ENCODE data around the gene KCNMB2.

The KCNMB2 gene

DNA sequence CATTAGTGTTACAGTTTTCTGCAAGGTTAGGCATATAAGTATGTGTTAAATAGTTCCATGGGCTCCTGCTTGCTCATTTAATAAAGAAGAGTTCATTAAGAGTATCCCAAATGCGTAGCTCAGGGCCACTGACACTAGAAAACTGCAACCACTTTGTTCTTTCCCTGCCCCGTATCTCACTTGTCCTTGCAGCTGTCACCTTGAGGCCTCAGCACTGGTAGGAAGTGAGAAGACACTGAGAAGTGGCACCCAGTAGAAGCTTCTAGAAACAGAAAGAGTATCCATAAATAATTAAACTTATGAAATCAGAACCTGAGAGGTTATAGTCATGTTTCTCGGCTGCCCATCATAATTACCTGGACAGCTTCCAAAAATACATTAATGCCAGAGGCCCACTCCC lies 266.0 kb downstream of the KCNMB2 start:
- Mint-ChIP-seq H3K4me3 (no peak overlapping the region), H3K9me3 (peaks cover 0 to 20% of the 10 kb centered on the region in 2 donors), H3K27me3 (no peaks in the 10 kb centered on the region), H3K27ac (no peak overlapping the region), H3K4me1 (no peaks in the 10 kb centered on the region)
- no peak for DNase-seq
- no peak for ATAC-seq

DNA sequence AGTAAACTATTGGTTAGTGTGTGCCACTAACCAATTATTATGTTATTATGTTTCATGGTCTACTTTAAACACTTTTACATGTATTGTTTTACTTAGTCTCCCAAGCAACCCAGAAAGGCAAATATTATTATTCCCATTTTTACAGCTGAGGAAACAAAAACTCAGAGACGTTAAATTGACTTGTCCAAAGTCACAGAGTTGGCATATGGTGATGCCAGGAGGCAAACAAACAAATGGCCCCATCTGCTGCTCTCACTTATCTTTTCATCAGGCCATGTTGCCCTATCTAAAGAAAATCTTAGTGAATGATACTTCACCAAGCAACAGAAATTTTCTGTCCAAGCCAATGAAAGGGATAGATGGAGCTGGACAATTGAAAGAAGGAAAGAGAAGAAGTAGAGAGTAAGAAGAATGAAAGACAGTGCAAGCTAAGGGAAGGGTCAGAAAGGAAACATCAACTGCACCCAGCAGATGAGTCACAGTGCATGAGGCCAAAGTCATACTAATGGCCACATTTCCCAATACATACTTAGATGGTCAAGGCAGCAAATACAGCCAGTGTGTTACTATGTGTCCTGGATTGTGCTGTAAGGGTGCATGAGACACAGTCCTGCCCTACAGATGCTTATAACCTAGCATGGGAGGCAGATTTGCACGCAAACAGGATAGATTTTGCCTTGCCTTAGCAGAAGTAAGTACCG lies 266.9 kb downstream of the KCNMB2 start:
- Mint-ChIP-seq H3K4me1 (no peaks in the 10 kb centered on the region), H3K4me3 (no peak overlapping the region), H3K9me3 (peaks cover 0 to 17% of the 10 kb centered on the region in 2 donors), H3K27me3 (no peaks in the 10 kb centered on the region), H3K27ac (no peak overlapping the region)
- no peak for DNase-seq
- ATAC-seq: peak; percentile 23

GRCh38 chr3:178804606-178805005 lies 268.4 kb downstream of the KCNMB2 start:
- no peak for ATAC-seq
- no peak for DNase-seq
- Mint-ChIP-seq H3K9me3 (peaks cover 0 to 4% of the 10 kb centered on the region in 2 donors), H3K4me1 (no peaks in the 10 kb centered on the region), H3K27me3 (no peaks in the 10 kb centered on the region), H3K4me3 (no peak overlapping the region), H3K27ac (no peak overlapping the region)

DNA sequence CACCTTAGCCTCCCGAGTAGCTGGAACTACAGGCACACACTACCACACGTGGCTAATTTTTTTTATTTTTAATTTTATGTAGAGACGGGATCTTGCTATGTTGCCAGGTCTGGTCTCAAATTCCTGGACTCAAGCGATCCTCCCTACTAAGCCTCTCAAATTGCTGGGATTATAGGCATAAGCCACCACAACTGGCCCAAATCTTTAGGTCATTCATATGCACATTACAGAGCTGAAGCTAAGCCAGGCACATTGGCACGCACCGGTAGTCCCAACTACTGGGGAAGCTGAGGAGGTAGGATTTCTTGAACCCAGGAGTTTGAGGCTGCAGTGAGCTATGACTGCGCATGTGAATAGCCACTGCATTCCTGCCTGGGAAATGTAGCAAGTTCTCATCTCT lies 269.5 kb downstream of the KCNMB2 start:
- no peaks in the 10 kb centered on the region for H3K4me1 Mint-ChIP-seq
- no peaks in the 10 kb centered on the region for H3K9me3 Mint-ChIP-seq
- DNase-seq (no peak), ATAC-seq (no peak)
- H3K27me3 Mint-ChIP-seq: no peaks in the 10 kb centered on the region
- no peak overlapping the region for H3K4me3 Mint-ChIP-seq
- H3K27ac Mint-ChIP-seq: no peak overlapping the region

DNA sequence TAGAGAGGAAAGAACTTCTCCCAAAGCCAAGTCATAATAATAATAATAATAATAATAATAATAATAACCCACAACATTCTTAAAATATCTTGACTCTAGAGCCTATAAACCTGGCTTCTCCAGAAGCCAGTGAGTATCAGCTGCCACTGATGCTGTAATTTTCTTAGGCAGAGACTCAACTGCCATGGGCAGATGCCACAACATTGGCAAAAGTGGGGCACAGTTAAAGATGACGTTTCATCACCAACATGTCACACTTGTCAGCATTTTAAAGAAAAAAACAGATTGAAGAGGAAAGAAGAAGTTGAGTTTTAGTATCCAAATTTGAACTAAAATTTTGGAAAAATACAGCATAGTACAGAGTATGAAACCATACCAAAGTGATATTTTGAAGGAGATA lies 270.4 kb downstream of the KCNMB2 start:
- no peaks in the 10 kb centered on the region for H3K9me3 Mint-ChIP-seq
- H3K4me1 Mint-ChIP-seq: no peaks in the 10 kb centered on the region
- no peak overlapping the region for H3K4me3 Mint-ChIP-seq
- H3K27ac Mint-ChIP-seq: no peak overlapping the region
- DNase-seq (no peak), ATAC-seq (no peak)
- no peaks in the 10 kb centered on the region for H3K27me3 Mint-ChIP-seq

GRCh38 chr3:178807694-178808093 lies 271.5 kb downstream of the KCNMB2 start:
- Mint-ChIP-seq H3K27ac (no peak overlapping the region), H3K4me3 (no peak overlapping the region), H3K9me3 (no peaks in the 10 kb centered on the region), H3K27me3 (no peaks in the 10 kb centered on the region), H3K4me1 (no peaks in the 10 kb centered on the region)
- no peak for ATAC-seq
- no peak for DNase-seq

- Mint-ChIP-seq H3K4me1 (no peaks in the 10 kb centered on the region), H3K4me3 (no peak overlapping the region), H3K27ac (no peak overlapping the region), H3K9me3 (no peaks in the 10 kb centered on the region), H3K27me3 (no peaks in the 10 kb centered on the region)
- no peak for ATAC-seq
- DNase-seq: no peak
Measured at GRCh38 chr3:178808748-178809147, 272.5 kb downstream of the KCNMB2 start.

DNA sequence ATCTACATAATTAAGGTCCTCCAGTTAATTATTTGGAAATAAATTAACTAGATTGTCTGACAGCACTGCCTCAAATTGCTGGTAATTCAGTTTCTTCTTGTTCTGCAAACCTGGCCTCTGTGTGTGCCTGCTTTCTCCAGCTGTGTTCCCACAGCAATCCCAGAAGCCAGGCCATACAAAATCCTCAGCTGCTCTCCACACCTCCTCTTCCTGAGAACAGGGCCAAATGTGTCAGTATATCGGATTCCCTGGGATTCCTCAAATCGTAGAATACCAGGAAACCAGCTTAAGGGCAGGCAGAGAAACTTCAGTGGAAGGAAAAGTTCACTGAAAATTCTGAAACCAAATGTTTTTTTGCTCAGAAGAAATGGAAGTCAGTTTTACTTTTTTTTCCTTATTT lies 273.9 kb downstream of the KCNMB2 start:
- ATAC-seq: no peak
- H3K27me3 Mint-ChIP-seq: no peaks in the 10 kb centered on the region
- DNase-seq: no peak
- no peaks in the 10 kb centered on the region for H3K4me1 Mint-ChIP-seq
- no peaks in the 10 kb centered on the region for H3K9me3 Mint-ChIP-seq
- H3K4me3 Mint-ChIP-seq: no peak overlapping the region
- H3K27ac Mint-ChIP-seq: no peak overlapping the region

GRCh38 chr3:178822722-178823121 lies 286.5 kb downstream of the KCNMB2 start:
- Mint-ChIP-seq H3K4me1 (no peaks in the 10 kb centered on the region), H3K27ac (no peak overlapping the region), H3K27me3 (no peaks in the 10 kb centered on the region), H3K4me3 (no peak overlapping the region), H3K9me3 (no peaks in the 10 kb centered on the region)
- ATAC-seq (no peak), DNase-seq (no peak)

DNA sequence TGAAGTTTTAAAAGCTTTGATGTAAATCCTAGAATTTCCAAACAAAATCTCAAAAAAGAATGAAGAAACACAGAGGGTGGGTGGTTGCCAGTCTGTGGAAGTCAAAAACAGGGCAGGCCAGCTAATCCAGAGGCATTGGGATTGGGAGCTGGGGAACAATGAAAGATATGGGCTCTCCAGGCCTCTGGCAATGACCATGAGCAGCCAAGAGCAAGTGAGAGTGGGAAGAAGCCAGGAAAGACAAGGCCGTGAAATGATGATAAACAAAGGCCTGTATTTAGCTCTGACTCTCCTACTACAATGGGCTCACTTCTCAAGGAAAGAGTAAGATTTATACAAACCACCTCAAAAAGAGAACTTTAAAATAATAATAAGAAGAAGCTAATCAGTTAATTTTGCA lies 286.9 kb downstream of the KCNMB2 start:
- Mint-ChIP-seq H3K27ac (no peak overlapping the region), H3K4me1 (no peaks in the 10 kb centered on the region), H3K4me3 (no peak overlapping the region), H3K9me3 (no peaks in the 10 kb centered on the region), H3K27me3 (no peaks in the 10 kb centered on the region)
- no peak for DNase-seq
- ATAC-seq: no peak

DNA sequence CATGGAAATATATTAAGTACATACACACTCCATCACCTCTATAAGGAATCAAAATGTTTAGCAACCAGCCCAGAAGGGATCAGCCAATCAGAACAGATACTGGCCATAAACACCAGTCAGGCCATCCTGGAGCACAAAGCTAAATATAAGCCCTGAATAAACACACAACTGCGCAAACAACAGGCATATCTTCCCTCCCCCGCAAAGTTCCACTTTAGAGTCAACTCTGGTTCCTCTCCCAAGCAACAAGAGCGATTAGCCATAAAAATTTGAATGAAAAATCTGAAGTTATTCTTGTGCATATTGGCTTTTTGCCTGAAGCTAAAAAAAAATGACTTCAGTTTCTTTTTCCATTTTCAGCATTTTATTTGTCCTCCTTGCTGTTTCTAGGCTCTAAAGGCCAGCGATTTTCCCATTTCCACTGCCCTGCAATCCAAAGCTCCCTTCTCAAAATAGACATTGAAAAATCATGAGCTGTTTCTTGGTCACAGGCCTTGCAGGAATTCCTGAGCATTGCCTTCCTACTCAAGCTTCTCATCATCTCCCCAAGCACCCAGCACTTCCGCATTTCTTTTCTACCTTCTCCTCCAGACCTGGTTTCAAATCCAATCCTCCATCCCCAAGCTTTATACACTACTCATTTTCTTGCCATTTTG lies 287.5 kb downstream of the KCNMB2 start:
- Mint-ChIP-seq H3K4me1 (no peaks in the 10 kb centered on the region), H3K27ac (no peak overlapping the region), H3K27me3 (no peaks in the 10 kb centered on the region), H3K4me3 (no peak overlapping the region), H3K9me3 (no peaks in the 10 kb centered on the region)
- ATAC-seq (no peak), DNase-seq (no peak)

- peak overlapping the region in 1 of 2 donors; percentile 12 for H3K27ac Mint-ChIP-seq
- no peak overlapping the region for H3K4me3 Mint-ChIP-seq
- H3K4me1 Mint-ChIP-seq: no peaks in the 10 kb centered on the region
- no peaks in the 10 kb centered on the region for H3K9me3 Mint-ChIP-seq
- ATAC-seq (no peak), DNase-seq (no peak)
- H3K27me3 Mint-ChIP-seq: no peaks in the 10 kb centered on the region
Measured at GRCh38 chr3:178826435-178827123, 290.3 kb downstream of the KCNMB2 start.

DNA sequence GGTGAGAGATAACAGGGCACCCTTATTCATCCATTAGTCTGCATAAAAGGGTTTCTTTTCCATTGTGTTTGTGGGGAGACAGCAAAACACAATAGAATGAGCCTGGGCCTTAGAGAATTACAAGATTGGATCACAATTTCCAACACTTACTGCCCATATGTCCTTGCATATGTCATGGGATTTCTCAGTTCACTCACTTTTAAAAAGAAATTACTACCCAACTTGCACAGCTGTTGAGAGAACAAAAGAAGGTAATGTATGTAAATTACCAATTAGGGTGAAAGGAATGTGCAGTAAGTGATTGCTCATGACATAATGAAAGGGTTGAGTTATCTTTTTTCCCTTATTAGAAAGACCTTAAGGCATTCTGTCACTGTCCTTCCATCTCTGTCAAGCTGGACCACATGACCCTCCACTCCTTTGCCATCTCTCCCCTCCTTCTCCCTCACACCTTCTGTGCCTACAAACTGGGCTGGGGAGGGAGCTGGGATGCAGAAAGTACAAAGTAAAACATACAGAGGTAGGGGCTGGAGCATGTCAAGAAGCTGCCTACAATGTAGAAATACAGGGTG lies 291.1 kb downstream of the KCNMB2 start:
- Mint-ChIP-seq H3K4me3 (no peak overlapping the region), H3K9me3 (no peaks in the 10 kb centered on the region)

DNA sequence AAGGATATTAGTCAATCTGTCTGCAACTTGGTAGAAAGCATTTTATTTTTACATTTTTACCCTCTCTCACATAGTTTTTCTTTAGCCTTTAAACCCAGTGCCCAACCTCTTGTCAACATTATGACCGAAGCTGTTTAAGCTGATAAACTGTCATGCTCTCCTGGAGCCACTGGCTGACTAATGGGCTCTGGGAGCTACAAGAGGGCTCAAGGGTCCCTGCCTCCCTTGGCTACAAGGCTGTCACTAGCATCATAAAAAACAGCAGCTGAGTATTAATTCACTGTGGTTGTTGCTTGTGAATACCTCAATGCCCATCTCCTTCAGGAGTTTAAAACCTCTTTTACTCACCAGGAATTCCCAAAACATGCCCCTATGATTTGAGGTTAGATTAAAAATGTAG lies 297.5 kb downstream of the KCNMB2 start:
- Mint-ChIP-seq H3K27ac (no peak overlapping the region), H3K4me3 (no peak overlapping the region), H3K27me3 (no peaks in the 10 kb centered on the region), H3K4me1 (no peaks in the 10 kb centered on the region), H3K9me3 (no peaks in the 10 kb centered on the region)
- ATAC-seq (no peak), DNase-seq (no peak)

More for the DNA sequence above, 291.1 kb downstream of the KCNMB2 start:
- ATAC-seq: no peak
- H3K27ac Mint-ChIP-seq: no peak overlapping the region
- no peaks in the 10 kb centered on the region for H3K4me1 Mint-ChIP-seq
- DNase-seq: no peak
- H3K27me3 Mint-ChIP-seq: no peaks in the 10 kb centered on the region

DNA sequence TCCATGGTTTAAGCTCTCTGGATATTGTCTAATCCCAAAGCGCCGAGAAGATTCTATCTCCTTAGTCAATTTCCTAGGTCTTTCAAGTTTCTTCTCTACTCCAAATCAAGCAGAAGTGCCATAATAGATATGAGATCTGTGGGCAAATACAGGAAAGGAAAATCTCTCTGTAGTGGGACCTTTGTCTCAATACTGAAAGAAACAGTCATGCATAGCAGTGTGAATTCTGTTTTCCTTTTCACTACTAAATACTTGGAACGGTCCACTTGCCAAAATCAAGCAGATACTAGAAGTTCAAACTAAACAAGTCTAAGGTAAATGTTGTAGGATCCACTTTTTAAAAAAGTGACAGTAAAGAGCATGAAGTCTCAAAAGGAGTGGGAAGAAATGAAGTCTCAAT lies 298.8 kb downstream of the KCNMB2 start:
- ATAC-seq (no peak), DNase-seq (no peak)
- Mint-ChIP-seq H3K4me1 (no peaks in the 10 kb centered on the region), H3K9me3 (peaks cover 0 to 10% of the 10 kb centered on the region in 2 donors), H3K4me3 (no peak overlapping the region), H3K27me3 (no peaks in the 10 kb centered on the region), H3K27ac (no peak overlapping the region)

DNA sequence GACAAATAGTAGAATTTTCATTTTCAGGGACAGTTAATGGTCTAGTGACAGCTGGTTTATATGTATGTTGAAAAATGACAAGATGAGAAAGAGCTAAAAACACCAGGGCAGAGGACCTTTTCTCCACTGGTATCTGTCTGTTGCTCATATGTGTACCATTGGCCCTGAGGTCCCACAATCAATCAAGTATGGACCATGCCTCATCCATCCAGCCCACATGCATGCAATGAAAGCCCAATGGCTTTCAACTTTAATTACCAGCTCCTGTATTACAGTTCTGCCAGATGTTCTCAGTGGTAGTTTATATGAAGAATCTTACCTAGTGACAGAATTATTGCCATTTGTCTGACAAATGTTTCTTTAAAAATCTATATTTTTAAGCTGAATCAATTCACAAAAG lies 301.3 kb downstream of the KCNMB2 start:
- Mint-ChIP-seq H3K4me1 (no peaks in the 10 kb centered on the region), H3K9me3 (peaks cover 10 to 12% of the 10 kb centered on the region in 2 donors), H3K27ac (no peak overlapping the region), H3K4me3 (no peak overlapping the region), H3K27me3 (peaks cover 10% of the 10 kb centered on the region)
- DNase-seq (no peak), ATAC-seq (no peak)
